ENCODE data around the gene FAM169A.

Gene FAM169A

DNA sequence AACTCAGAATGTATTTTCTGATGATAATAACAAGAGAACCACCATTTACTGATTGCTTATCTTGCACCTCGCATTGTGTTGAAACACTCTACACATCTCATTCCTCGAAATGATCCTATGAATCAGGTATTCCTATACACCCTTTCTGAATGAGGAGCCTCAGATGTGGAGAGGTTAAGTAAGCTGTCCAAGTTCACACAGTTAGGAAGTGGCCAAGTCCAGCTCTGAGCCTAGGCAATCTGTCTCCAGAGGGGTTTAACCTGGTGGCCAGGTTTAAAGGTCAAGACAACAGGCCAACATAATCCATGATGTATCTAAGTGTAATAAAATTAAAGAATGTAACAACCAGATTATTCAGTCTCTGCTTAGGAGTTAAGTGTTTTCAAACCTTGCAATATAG is 12.9 kb downstream of the FAM169A start:
- TF ChIP-seq ZNF8 (CRISPR knock-in tag; IDR thresholded peaks at IDR 0.05) (no peak), CSDC2 (CRISPR knock-in tag; IDR thresholded peaks at IDR 0.05) (no peak), ISL1 (CRISPR knock-in tag; IDR thresholded peaks at IDR 0.05) (no peak), TOX (CRISPR knock-in tag; IDR thresholded peaks at IDR 0.05; ENCODE audit: borderline replicate concordance) (no peak), ESRRG (CRISPR knock-in tag; IDR thresholded peaks at IDR 0.05) (no peak), ZFP3 (CRISPR knock-in tag; IDR thresholded peaks at IDR 0.05) (no peak), PPARA (CRISPR knock-in tag; IDR thresholded peaks at IDR 0.05; ENCODE audit: borderline replicate concordance) (no peak), ZNF70 (CRISPR knock-in tag; IDR thresholded peaks at IDR 0.05) (no peak), OSR1 (CRISPR knock-in tag; IDR thresholded peaks at IDR 0.05) (no peak), RARB (CRISPR knock-in tag; IDR thresholded peaks at IDR 0.05) (no peak), TSHZ2 (CRISPR knock-in tag; IDR thresholded peaks at IDR 0.05) (no peak), BACH2 (CRISPR knock-in tag; IDR thresholded peaks at IDR 0.05; ENCODE audit: borderline replicate concordance) (no peak), ZC3H10 (CRISPR knock-in tag; IDR thresholded peaks at IDR 0.05) (no peak), GLIS3 (CRISPR knock-in tag; IDR thresholded peaks at IDR 0.05) (no peak), ARNTL (CRISPR knock-in tag; IDR thresholded peaks at IDR 0.05; ENCODE audit: borderline replicate concordance, low read depth) (no peak), TCF4 (CRISPR knock-in tag; IDR thresholded peaks at IDR 0.05; ENCODE audit: borderline replicate concordance) (no peak)
- TF ChIP-seq, protein P1, sequence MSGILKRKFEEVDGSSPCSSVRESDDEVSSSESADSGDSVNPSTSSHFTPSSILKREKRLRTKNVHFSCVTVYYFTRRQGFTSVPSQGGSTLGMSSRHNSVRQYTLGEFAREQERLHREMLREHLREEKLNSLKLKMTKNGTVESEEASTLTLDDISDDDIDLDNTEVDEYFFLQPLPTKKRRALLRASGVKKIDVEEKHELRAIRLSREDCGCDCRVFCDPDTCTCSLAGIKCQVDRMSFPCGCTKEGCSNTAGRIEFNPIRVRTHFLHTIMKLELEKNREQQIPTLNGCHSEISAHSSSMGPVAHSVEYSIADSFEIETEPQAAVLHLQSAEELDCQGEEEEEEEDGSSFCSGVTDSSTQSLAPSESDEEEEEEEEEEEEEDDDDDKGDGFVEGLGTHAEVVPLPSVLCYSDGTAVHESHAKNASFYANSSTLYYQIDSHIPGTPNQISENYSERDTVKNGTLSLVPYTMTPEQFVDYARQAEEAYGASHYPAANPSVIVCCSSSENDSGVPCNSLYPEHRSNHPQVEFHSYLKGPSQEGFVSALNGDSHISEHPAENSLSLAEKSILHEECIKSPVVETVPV (CRISPR knock-in tag; IDR thresholded peaks at IDR 0.05): no peak
- TF ChIP-seq, protein P2, sequence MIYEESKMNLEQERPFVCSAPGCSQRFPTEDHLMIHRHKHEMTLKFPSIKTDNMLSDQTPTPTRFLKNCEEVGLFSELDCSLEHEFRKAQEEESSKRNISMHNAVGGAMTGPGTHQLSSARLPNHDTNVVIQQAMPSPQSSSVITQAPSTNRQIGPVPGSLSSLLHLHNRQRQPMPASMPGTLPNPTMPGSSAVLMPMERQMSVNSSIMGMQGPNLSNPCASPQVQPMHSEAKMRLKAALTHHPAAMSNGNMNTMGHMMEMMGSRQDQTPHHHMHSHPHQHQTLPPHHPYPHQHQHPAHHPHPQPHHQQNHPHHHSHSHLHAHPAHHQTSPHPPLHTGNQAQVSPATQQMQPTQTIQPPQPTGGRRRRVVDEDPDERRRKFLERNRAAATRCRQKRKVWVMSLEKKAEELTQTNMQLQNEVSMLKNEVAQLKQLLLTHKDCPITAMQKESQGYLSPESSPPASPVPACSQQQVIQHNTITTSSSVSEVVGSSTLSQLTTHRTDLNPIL (CRISPR knock-in tag; IDR thresholded peaks at IDR 0.05; ENCODE audit: low read depth): no peak
- TF ChIP-seq, protein P3, sequence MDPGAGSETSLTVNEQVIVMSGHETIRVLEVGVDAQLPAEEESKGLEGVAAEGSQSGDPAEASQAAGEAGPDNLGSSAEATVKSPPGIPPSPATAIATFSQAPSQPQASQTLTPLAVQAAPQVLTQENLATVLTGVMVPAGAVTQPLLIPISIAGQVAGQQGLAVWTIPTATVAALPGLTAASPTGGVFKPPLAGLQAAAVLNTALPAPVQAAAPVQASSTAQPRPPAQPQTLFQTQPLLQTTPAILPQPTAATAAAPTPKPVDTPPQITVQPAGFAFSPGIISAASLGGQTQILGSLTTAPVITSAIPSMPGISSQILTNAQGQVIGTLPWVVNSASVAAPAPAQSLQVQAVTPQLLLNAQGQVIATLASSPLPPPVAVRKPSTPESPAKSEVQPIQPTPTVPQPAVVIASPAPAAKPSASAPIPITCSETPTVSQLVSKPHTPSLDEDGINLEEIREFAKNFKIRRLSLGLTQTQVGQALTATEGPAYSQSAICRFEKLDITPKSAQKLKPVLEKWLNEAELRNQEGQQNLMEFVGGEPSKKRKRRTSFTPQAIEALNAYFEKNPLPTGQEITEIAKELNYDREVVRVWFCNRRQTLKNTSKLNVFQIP (CRISPR knock-in tag; IDR thresholded peaks at IDR 0.05; ENCODE audit: borderline replicate concordance, low read depth): no peak
- no peak for ATAC-seq

- peak; percentile 53 for ATAC-seq
- TF ChIP-seq BACH2 (CRISPR knock-in tag; IDR thresholded peaks at IDR 0.05; ENCODE audit: borderline replicate concordance) (no peak), TCF4 (CRISPR knock-in tag; IDR thresholded peaks at IDR 0.05; ENCODE audit: borderline replicate concordance) (no peak), RARB (CRISPR knock-in tag; IDR thresholded peaks at IDR 0.05) (no peak)
Measured at GRCh38 chr5:74851684-74852353, 14.4 kb downstream of the FAM169A start.

- no peak for TF ChIP-seq ZNF70 (CRISPR knock-in tag; IDR thresholded peaks at IDR 0.05)
- no peak for TF ChIP-seq CSDC2 (CRISPR knock-in tag; IDR thresholded peaks at IDR 0.05)
- TF ChIP-seq, protein P1 (CRISPR knock-in tag; IDR thresholded peaks at IDR 0.05): no peak
- TF ChIP-seq GLIS3 (CRISPR knock-in tag; IDR thresholded peaks at IDR 0.05): no peak
- TF ChIP-seq SNAI2 (CRISPR knock-in tag; IDR thresholded peaks at IDR 0.05): no peak
- ATAC-seq: no peak
Measured at GRCh38 chr5:74850789-74851425, 15.3 kb downstream of the FAM169A start.

Measured in SK-N-SH treated with all-trans-retinoic acid at 6 μM for 48 hours (cell line).